Tibial nerve (tissue), 3 donors: ENCODE data around the gene FNDC3B.

Experiments
- CTCF ChIP-seq, 5 experiments: fragments of 200-600 bp in 3 of 5; fragments of 450-650 bp in 2 of 5; sonication (generic) in 3 of 5; IDR thresholded peaks; one replicate each; pipeline ENCODE4 v1.5.1; 2016 to 2019; ENCODE audit warnings: antibody characterized with exemption in 5 of 5, mild to moderate bottlenecking in 3 of 5, moderate library complexity in 2 of 5
- POLR2A ChIP-seq, 2 donors: fragments of 450-650 bp; IDR thresholded peaks; one replicate each; pipeline ENCODE4 v1.6.1; 2017; ENCODE audit warnings: antibody characterized with exemption in 2 of 2, mild to moderate bottlenecking in 2 of 2, moderate library complexity in 2 of 2

DNA sequence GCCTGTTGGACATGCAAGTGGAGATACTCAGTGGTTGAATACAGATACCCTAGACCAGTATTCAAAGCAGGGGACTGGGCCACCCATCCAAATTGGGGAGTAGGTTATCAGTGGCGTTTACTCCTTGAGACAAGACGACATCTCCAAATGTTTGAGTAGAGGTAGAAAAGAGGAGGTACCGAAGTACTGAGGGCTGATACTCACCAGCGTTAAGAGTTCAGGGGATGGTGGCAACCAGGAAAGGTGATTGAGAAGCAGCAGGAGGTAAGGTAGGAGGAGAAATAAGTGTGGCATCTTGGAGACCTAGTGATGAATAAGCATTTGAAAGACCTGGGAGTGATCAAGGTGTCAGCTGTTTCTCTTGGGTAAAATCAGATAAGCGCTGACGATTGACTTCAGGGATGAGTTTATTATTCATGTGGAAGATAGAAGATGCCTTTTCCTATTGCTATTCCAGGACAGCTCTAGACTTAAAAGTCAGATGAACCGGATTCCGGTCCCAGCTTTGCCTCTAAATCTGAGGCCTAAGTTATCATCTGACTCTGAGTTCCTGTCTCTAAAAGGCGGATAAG, 312.6 kb downstream of the FNDC3B start:
- TF ChIP-seq CTCF (IDR thresholded peaks at IDR 0.05) (no peak), POLR2A (IDR thresholded peaks at IDR 0.05) (no peak)
